Neural cell (in vitro differentiated cells): ENCODE data around the gene CERS5. TPM values are rescaled to one million over a fixed set of nuclear protein-coding genes. Genes with fewer than 3 reads are reported as not detected.
"Not testable (repeated sequence)": the region's sequence is repeated elsewhere in the genome, so short reads cannot be mapped to it uniquely, and the experiment has no call there.

Experiments used
- H2AFZ ChIP-seq: fragments of 200-600, 300-800 bp; sonication (generic), shearing (Covaris generic); 2 replicates; pipeline ENCODE4 v1.6.0; 2014; ENCODE audit warnings: low read depth, mild to moderate bottlenecking, antibody characterized with exemption, low read length, moderate library complexity
- H3F3A ChIP-seq: fragments of 200-600 bp; shearing (Covaris generic); 2 replicates; pipeline ENCODE4 v1.6.1; 2016; ENCODE audit warnings: mild to moderate bottlenecking, moderate library complexity, mixed read lengths, antibody characterized with exemption, low read length; ENCODE audit not compliant: insufficient read depth, poor library complexity, severe bottlenecking
- H3K27ac ChIP-seq: fragments of 200-600, 300-800 bp; sonication (generic), shearing (Covaris generic); 2 replicates; pipeline ENCODE4 v1.5.1; 2014; ENCODE audit warnings: mild to moderate bottlenecking, low read length, moderate library complexity
- H3K27me3 ChIP-seq: fragments of 300-800, 200-600 bp; sonication (generic), shearing (Covaris generic); 2 replicates; pipeline ENCODE4 v1.6.0; 2014; ENCODE audit warnings: mild to moderate bottlenecking, low read depth, low read length, moderate library complexity; ENCODE audit not compliant: insufficient read depth
- H3K36me3 ChIP-seq: fragments of 300-800, 200-600 bp; sonication (generic), shearing (Covaris generic); 2 replicates; pipeline ENCODE4 v1.5.1; 2014; ENCODE audit warnings: mild to moderate bottlenecking, antibody characterized with exemption, low read length, moderate library complexity; ENCODE audit not compliant: insufficient read depth
- H3K4me2 ChIP-seq: fragments of 300-800, 200-600 bp; sonication (generic), shearing (Covaris generic); 2 replicates; pipeline ENCODE4 v1.6.0; 2014; ENCODE audit warnings: mild to moderate bottlenecking, low read length
- H3K4me3 ChIP-seq: fragments of 300-800, 200-600 bp; sonication (generic), shearing (Covaris generic); 2 replicates; pipeline ENCODE4 v1.5.1; 2014; ENCODE audit warnings: mild to moderate bottlenecking, low read length, moderate library complexity
- H3K79me2 ChIP-seq: fragments of 200-600 bp; shearing (Covaris generic); replicated peaks from 2 replicates; pipeline ENCODE4 v1.6.0; 2014; ENCODE audit warnings: mild to moderate bottlenecking, low read length, moderate library complexity; ENCODE audit not compliant: insufficient read depth
- H3K9ac ChIP-seq: fragments of 300-800, 200-600 bp; sonication (generic), shearing (Covaris generic); 2 replicates; pipeline ENCODE4 v1.6.1; 2016; ENCODE audit warnings: mild to moderate bottlenecking, low read length, mixed read lengths
- H3K9me2 ChIP-seq: fragments of 200-600 bp; shearing (Covaris generic); 2 replicates; pipeline ENCODE4 v1.6.1; 2016; ENCODE audit warnings: mild to moderate bottlenecking, low read length, mixed read lengths; ENCODE audit not compliant: insufficient read depth
- H3K9me3 ChIP-seq: fragments of 200-600, 300-800 bp; sonication (generic), shearing (Covaris generic); 2 replicates; pipeline ENCODE4 v1.6.1; 2016; ENCODE audit warnings: mild to moderate bottlenecking, mixed run types, low read length, moderate library complexity, mixed read lengths
- H4K20me1 ChIP-seq: fragments of 200-600 bp; shearing (Covaris generic); 2 replicates; pipeline ENCODE4 v1.6.1; 2016; ENCODE audit warnings: mild to moderate bottlenecking, mixed run types; ENCODE audit not compliant: insufficient read depth
- CTCF ChIP-seq: fragments of 450-650 bp; IDR thresholded peaks from 2 replicates; pipeline ENCODE4 v1.5.1; 2014; ENCODE audit warnings: antibody characterized with exemption, mild to moderate bottlenecking, moderate library complexity; ENCODE audit not compliant: poor library complexity, severe bottlenecking
- EP300 ChIP-seq: fragments of 450-650 bp; conservative IDR thresholded peaks from 2 replicates; pipeline ENCODE4 v1.6.1; 2014; ENCODE audit warnings: antibody characterized with exemption, mild to moderate bottlenecking, moderate library complexity; ENCODE audit not compliant: poor library complexity, severe bottlenecking
- EZH2 ChIP-seq: fragments of 200-600, 300-800 bp; shearing (Covaris generic), sonication (generic); IDR thresholded peaks from 2 replicates; pipeline ENCODE4 v1.6.1; 2014; ENCODE audit warnings: antibody characterized with exemption, low read length, borderline replicate concordance, mild to moderate bottlenecking; ENCODE audit not compliant: insufficient read depth, poor library complexity, severe bottlenecking
- MXI1 ChIP-seq: fragments of 450-650 bp; conservative IDR thresholded peaks from 2 replicates; pipeline ENCODE4 v1.6.1; 2014; ENCODE audit warnings: antibody characterized with exemption, mild to moderate bottlenecking; ENCODE audit not compliant: poor library complexity, severe bottlenecking
- POLR2AphosphoS5 ChIP-seq: IDR thresholded peaks from 2 replicates; pipeline ENCODE4 v1.6.1; 2012
- RAD21 ChIP-seq: fragments of 450-650 bp; conservative IDR thresholded peaks from 2 replicates; pipeline ENCODE4 v1.6.1; 2014; ENCODE audit warnings: antibody characterized with exemption, mild to moderate bottlenecking, moderate library complexity
- SMC3 ChIP-seq: fragments of 450-650 bp; conservative IDR thresholded peaks from 2 replicates; pipeline ENCODE4 v1.6.1; 2014; ENCODE audit warnings: antibody characterized with exemption, mild to moderate bottlenecking, moderate library complexity; ENCODE audit not compliant: poor library complexity
- TAF1 ChIP-seq: IDR thresholded peaks from 2 replicates; pipeline ENCODE4 v1.6.1; 2012; ENCODE audit warnings: low read depth
- polyA plus RNA-seq: library from polyadenylated mRNA; depleted of rRNA; stranded (reverse); fragments of >200 nt; gene quantifications from 2 replicates; pipeline ENCODE4 v1.2.3, GENCODE V29; 2014
- TF ChIP-seq, protein P1 (sequence below): IDR thresholded peaks from 2 replicates; pipeline ENCODE4 v1.6.1; 2012; ENCODE audit warnings: borderline replicate concordance

The CERS5 gene
- polyA plus RNA-seq, 1 donor from 2014 or later, result 470 TPM

- not testable (repeated sequence) for H3K9ac ChIP-seq, H4K20me1 ChIP-seq, H3F3A ChIP-seq, H3K27ac ChIP-seq, H3K9me2 ChIP-seq, H3K4me2 ChIP-seq, H3K4me3 ChIP-seq, H3K36me3 ChIP-seq, H2AFZ ChIP-seq, H3K9me3 ChIP-seq, H3K27me3 ChIP-seq
- H3K79me2 ChIP-seq, result peaks cover 36% of the 10 kb centered on the region
These were observed 12.2 kb downstream of the CERS5 start for GRCh38 chr12:50154947-50155346.

DNA sequence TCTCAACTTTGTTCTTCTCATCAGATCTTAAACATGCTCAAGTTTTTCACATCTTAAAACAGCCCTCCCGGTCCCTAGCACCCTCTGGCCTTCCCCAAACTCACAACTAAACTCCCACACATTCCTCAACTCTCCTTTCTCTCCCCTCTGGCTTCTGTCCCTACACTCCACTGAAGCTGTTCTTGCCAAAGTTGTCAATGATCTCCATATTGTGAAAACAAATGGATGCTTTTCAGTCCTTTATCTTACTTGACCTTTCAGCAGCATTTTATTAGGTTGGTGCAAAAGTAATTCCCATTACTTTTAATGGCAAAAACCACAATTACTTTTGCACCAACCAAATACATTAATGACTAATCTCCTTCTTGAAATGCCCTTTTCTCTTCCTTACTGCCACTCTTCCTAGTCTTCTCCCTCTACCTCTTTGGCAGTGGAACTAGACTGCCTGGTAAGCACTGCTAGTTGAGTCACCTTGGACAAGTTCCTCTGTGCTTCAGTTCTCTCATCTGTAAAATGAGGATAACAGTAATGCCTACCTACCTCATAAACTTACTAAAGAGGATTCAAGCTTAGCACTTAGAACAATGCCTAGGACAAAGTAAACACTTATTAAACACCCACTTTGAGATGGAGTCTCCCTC lies 16.0 kb downstream of the CERS5 start:
- TF ChIP-seq EP300 (no peak), POLR2AphosphoS5 (no peak), EZH2 (no peak), TAF1 (no peak), SMC3 (no peak), MXI1 (no peak), CTCF (no peak), RAD21 (no peak)
- TF ChIP-seq, protein P1, sequence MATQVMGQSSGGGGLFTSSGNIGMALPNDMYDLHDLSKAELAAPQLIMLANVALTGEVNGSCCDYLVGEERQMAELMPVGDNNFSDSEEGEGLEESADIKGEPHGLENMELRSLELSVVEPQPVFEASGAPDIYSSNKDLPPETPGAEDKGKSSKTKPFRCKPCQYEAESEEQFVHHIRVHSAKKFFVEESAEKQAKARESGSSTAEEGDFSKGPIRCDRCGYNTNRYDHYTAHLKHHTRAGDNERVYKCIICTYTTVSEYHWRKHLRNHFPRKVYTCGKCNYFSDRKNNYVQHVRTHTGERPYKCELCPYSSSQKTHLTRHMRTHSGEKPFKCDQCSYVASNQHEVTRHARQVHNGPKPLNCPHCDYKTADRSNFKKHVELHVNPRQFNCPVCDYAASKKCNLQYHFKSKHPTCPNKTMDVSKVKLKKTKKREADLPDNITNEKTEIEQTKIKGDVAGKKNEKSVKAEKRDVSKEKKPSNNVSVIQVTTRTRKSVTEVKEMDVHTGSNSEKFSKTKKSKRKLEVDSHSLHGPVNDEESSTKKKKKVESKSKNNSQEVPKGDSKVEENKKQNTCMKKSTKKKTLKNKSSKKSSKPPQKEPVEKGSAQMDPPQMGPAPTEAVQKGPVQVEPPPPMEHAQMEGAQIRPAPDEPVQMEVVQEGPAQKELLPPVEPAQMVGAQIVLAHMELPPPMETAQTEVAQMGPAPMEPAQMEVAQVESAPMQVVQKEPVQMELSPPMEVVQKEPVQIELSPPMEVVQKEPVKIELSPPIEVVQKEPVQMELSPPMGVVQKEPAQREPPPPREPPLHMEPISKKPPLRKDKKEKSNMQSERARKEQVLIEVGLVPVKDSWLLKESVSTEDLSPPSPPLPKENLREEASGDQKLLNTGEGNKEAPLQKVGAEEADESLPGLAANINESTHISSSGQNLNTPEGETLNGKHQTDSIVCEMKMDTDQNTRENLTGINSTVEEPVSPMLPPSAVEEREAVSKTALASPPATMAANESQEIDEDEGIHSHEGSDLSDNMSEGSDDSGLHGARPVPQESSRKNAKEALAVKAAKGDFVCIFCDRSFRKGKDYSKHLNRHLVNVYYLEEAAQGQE, result no peak
- Histone ChIP-seq H3K4me2 (no peak overlapping the region), H4K20me1 (no peaks in the 10 kb centered on the region), H3K27me3 (no peaks in the 10 kb centered on the region), H3F3A (no peaks in the 10 kb centered on the region), H3K79me2 (peaks cover 26% of the 10 kb centered on the region), H3K9me3 (no peaks in the 10 kb centered on the region), H3K27ac (no peak overlapping the region), H3K9me2 (no peaks in the 10 kb centered on the region), H3K36me3 (no peaks in the 10 kb centered on the region), H3K4me3 (no peak overlapping the region), H2AFZ (no peak overlapping the region), H3K9ac (no peak overlapping the region)

DNA sequence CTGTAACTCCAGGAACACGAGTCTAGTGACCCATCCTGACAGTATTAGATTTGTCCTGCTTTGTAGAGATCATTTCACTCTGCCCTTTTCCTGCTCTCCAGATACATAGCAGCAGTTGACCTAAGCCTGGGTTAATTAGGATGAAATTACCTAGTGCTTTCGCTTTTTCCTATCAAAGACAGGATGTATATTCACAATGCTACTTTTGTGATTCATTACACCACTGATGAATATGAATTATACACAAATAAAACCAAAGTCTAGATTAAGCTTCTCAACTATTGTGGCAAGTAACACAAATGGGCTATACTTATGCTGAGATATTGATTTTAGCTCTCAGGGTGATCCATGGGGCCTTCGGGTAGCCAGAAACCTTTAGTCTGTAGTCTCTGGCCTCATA lies 17.9 kb downstream of the CERS5 start:
- H3K4me2 ChIP-seq, result no peak overlapping the region
- no peaks in the 10 kb centered on the region for H3K27me3 ChIP-seq
- TF ChIP-seq POLR2AphosphoS5 (no peak), RAD21 (no peak), TAF1 (no peak), EP300 (no peak), SMC3 (no peak), EZH2 (no peak), CTCF (no peak), MXI1 (no peak)
- TF ChIP-seq, protein P1, result no peak
- no peaks in the 10 kb centered on the region for H3K9me3 ChIP-seq
- no peaks in the 10 kb centered on the region for H3K36me3 ChIP-seq
- no peak overlapping the region for H2AFZ ChIP-seq
- H3K4me3 ChIP-seq, result no peak overlapping the region
- H4K20me1 ChIP-seq, result no peaks in the 10 kb centered on the region
- no peak overlapping the region for H3K9ac ChIP-seq
- H3K9me2 ChIP-seq, result no peaks in the 10 kb centered on the region
- no peak overlapping the region for H3K27ac ChIP-seq
- H3K79me2 ChIP-seq, result peaks cover 27% of the 10 kb centered on the region
- no peaks in the 10 kb centered on the region for H3F3A ChIP-seq
